Activated naive CD4-positive, alpha-beta T cell (primary cell): ENCODE measurements around the gene TTC32.
"Not testable (repeated sequence)": the region's sequence is repeated elsewhere in the genome, so short reads cannot be mapped to it uniquely, and the experiment has no call there.

Experiments used
- DNase-seq, 4 experiments: peaks; one replicate each; lab custom pipeline; 2025; lab: John Stamatoyannopoulos, UW

TTC32 gene

DNA sequence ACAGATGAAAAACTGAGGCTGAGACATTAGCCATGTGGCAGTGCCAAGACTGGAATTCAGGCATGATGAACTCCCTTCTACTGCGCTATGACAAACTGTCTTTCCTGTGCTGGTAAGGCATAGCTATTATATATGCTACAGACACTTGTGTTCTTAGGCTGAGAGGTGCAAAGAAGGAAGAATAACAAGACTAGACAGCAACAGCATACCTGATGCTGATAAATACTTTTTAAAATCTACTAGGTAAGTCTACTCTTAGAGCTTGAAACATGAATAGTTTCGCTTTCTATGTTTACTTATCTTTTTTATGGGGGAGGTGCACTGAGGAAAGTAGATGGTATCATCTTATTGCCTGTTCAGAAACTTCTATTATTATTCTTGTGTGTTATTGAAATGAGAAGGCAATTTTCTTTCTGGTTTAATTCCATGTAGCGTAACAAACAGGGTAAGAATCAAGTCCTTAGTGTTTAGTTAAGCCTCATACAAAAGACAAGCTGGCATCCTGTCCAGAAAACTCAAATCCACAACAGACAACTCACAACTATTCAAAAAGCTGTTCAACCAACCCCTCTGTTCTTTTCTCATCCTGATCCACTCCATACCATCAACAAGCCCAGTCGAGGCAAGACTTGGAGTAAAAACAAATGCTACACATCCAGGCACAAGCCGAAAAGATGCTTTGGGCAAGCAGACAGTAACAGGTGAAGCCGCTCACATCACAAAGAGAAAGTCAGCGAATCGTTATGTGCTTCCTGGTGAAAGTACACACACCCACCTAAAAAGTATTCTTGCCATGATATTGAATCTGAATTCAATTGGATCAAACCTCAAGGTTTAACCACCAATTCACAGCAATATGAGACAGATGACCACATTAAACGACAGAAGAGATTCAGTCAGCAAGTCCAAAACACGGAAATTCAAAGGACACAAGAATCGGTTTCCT lies 1.5 kb downstream of the TTC32 start:
- peak in 1 of 4 experiments; percentile 3 for DNase-seq

GRCh38 chr2:19898592-19899329 lies 3.0 kb downstream of the TTC32 start:
- no peak for DNase-seq

GRCh38 chr2:19897623-19898245 lies 4.0 kb downstream of the TTC32 start:
- no peak for DNase-seq

DNA sequence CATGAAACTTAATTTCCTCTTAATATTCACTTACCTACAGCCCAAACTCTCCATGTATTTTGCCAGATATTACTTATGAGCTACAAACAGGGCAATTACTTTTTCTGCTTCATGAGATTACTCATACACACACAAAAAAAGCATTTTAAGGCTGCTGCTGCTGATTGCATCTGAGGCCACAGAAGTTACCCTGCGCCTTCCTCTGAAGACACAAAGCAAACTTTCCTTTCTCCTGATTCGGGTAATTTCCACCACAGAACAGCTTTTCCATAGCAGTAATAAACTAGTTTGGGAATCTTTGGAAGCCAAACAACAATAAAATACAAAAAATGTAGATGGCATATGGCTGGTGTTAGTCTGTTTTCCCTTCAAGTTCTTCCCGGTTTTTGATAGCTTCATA lies 6.2 kb downstream of the TTC32 start:
- no peak for DNase-seq

DNA sequence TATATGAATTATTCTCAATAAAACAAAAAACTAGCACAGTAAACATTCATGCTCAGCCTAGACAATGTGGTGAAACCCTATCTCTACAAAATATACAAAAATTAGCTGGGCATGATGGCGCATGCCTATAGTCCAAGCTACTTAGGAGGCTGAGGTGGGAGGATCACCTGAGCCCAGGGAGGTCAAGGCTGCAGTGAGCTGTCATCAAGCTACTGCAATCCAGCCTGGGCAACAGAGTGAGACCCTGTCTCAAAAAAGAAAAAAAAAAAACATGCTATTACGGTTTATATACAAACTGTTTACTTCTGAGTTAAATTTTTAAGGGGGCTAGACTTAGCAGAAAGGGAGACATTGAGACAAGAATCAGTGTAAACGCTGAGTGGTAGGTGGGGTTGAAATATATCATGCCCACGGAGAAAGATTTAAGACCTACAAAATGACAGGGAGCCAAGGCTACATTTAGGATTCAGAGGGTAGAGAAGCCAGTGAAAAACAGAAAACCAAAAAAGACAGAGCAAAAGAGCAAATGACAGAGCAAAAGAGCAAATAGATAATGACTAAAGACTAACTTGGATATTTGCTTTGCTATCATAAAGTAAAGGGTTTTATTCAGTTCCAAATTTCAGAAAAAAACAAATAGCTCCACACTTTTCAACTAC lies 7.5 kb downstream of the TTC32 start:
- DNase-seq = no peak

DNA sequence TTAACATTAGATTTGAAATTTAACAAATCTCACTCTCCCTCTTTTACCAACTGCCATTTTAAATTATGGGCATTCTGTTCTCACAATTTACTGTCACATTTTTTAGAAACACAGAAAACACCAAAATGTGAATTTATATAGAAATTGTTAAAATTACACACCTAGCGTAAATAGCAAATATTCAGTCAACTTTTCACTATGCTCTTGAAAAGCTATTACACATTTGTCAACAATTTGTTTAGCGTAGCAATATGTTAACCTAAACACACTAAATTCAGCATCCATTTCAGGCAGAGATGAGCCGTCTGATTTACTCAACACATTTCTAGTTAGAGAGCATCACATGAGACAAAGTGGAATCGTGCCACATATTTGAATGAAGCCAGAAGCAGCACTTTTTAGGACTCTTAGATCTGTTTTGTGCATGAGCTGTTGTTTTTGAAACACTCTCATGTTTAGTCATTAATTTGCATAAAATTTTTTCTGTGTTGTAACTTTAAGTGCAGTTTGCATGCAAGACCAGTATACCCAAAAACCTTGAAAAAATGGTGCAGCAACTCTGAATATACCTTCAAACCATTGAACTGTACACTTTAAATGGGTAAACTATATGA lies 8.2 kb downstream of the TTC32 start:
- DNase-seq = no peak

GRCh38 chr2:19891971-19892370 lies 9.8 kb downstream of the TTC32 start:
- not testable (repeated sequence) for DNase-seq

GRCh38 chr2:19890104-19890503 lies 11.7 kb downstream of the TTC32 start:
- no peak for DNase-seq

DNA sequence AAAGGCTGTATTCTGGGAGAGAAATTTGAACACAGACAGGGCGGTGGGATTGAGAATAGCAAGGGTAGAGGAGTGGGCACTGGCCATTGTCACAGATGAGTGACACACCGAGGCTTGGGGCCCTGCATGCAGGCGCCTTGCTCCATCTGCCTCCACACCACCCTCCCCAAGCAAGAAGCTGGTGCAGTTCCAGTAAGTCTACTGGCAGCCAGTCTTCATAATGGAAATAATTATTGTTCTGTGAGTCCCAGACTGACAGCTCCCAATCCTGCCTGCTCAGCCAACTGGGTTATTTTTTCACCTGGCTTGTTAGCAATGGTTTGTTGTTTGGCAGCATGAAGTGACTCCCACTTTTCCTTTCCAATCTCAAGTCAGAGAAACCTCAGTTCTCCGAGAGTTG lies 13.0 kb downstream of the TTC32 start:
- DNase-seq = no peak

DNA sequence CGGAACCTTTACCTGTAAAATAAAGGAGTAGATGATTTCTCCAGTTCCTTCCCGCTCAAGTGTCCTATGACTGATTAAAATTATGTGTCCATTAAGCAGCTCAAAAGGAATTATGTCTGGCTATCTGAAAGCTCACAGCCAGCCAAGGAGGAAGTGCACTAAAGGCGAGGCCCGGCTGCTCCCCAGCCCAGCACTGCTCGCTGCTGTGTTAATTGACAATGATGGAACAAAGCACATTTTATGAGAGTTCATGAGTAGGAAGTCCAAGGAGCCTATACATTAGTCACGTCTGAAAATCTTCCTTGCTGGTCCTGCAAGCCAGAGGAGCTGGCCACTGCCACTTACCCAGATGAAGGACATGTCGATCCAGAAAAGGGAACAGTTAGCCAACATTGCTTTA lies 14.3 kb downstream of the TTC32 start:
- DNase-seq = no peak

DNA sequence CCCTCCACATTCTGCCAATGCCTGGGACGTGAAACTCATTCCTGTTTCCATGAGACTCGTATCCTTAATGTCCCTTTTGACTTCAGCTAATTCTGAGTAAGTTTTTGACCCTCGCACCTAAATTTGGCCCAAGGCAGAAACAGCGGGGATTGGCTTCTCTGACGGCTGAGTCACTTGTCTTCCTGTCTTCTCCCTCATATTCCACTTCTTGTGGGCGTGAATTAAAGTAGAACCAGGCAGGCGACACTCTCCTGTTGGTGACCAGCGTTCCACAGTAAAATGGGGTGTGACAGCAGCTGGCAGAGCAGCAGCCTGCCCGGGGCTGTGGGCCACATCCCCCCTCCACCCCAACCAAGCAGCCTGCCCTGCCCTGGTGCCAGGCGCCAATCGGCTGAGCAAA lies 15.5 kb downstream of the TTC32 start:
- DNase-seq = no peak

DNA sequence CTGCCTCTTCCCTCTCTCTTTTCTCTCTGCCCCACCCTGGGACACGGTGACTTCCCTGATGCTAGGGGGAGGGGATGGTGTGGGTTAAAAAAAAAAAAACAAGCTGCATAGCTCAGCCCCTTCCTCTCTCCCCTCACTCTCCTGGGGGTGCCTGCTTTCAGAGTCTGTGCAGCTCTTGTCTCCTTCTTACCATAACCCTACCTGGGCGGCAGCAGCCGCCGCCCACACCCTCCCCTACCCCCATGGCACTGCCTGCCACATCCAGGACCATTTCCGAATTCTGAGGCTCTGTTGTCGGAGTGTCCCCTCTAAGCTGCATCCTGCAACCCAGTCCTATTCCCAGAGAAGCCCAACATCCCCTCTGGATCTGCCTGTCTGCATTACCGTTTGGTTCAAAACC lies 16.0 kb downstream of the TTC32 start:
- DNase-seq = no peak

GRCh38 chr2:19883971-19884720 lies 17.6 kb downstream of the TTC32 start:
- DNase-seq = no peak

DNA sequence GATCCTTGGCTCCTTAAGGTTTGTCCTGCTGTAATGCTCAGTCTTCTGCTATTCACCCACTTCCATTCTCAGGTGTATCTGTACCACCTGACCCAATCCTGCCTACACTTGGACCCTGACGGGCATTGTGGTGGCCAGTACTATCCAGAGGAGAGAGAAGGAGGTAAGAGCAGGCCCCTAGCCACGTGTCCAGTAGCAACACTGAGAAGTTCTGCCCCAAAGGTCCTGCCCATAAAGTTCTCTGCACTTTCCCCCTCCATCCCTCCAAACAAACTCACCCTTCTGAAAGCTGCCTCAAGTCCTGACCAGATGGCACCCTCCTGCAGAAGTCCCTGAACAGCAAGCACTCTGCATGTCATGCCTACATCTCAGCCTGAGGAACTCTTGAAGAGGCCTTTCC lies 18.3 kb downstream of the TTC32 start:
- DNase-seq = no peak

GRCh38 chr2:19882286-19882685 lies 19.5 kb downstream of the TTC32 start:
- DNase-seq = no peak

DNA sequence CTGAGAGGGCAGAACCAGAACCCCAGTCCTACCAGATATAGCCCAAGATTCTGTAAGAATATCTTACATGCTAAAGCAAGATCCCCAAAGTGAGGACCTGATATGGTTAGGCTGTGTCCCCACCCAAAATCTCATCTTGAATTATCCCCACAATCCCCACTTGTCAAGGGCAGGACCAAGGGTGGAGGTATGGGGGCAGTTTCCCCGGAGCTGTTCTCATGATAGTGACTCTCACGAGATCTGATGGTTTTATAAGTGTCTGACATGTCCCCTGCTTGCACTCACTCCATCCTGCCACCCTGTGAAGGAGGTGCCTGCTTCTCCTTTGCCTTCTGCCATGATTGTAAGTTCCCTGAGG lies 19.9 kb downstream of the TTC32 start:
- DNase-seq = no peak

- no peak for DNase-seq
Observed at GRCh38 chr2:19881221-19881907, 20.4 kb downstream of the TTC32 start.

- DNase-seq = not testable (repeated sequence)
Observed at GRCh38 chr2:19880191-19880590, 21.6 kb downstream of the TTC32 start.

GRCh38 chr2:19879120-19879519 lies 22.7 kb downstream of the TTC32 start:
- DNase-seq = no peak

GRCh38 chr2:19878268-19879046 lies 23.3 kb downstream of the TTC32 start:
- DNase-seq = no peak
